HG02852 (cell line): ENCODE data around the gene HTR3B.

ENCODE experiments used
- ATAC-seq: cut with Tn5 transposase; IDR thresholded peaks from one replicate; pipeline ENCODE4 v1.9.1; 2021; ENCODE audit warnings: mild to moderate bottlenecking, moderate library complexity; ENCODE audit not compliant: unreplicated experiment

Gene HTR3B

DNA sequence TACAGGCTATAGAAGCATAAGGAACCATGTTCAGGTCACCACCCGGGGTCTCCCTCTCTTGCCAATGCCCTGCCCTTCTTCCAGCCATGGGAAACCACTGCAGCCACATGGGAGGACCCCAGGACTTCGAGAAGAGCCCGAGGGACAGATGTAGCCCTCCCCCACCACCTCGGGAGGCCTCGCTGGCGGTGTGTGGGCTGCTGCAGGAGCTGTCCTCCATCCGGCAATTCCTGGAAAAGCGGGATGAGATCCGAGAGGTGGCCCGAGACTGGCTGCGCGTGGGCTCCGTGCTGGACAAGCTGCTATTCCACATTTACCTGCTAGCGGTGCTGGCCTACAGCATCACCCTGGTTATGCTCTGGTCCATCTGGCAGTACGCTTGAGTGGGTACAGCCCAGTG is 84.8 kb downstream of the HTR3B start:
- ATAC-seq: no peak

DNA sequence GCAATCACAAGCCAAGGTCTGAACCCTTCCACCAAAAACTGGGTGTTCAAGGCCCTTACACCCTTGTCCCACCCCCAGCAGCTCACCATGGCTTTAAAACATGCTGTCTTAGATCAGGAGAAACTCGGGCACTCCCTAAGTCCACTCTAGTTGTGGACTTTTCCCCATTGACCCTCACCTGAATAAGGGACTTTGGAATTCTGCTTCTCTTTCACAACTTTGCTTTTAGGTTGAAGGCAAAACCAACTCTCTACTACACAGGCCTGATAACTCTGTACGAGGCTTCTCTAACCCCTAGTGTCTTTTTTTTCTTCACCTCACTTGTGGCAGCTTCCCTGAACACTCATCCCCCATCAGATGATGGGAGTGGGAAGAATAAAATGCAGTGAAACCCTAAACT is 85.3 kb downstream of the HTR3B start:
- no peak for ATAC-seq

DNA sequence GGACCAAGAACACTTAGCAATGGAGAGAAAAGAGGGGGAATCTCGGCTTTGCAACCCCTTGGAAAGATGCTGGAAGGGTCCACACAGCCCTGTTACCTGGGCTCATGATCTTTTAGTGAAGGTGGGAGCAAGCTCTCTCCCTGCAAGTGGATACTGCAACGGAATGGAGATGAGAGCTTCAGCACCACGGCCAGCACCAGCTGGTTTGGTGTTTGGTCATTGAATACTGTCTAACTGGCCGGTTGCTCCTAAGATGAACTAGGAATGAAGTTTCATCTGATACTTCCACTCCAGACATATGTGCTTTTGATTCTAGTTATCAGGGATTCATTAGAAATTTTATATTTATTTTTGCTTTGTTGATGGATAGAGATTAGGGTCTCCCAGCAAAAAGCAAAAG is 86.6 kb downstream of the HTR3B start:
- no peak for ATAC-seq

DNA sequence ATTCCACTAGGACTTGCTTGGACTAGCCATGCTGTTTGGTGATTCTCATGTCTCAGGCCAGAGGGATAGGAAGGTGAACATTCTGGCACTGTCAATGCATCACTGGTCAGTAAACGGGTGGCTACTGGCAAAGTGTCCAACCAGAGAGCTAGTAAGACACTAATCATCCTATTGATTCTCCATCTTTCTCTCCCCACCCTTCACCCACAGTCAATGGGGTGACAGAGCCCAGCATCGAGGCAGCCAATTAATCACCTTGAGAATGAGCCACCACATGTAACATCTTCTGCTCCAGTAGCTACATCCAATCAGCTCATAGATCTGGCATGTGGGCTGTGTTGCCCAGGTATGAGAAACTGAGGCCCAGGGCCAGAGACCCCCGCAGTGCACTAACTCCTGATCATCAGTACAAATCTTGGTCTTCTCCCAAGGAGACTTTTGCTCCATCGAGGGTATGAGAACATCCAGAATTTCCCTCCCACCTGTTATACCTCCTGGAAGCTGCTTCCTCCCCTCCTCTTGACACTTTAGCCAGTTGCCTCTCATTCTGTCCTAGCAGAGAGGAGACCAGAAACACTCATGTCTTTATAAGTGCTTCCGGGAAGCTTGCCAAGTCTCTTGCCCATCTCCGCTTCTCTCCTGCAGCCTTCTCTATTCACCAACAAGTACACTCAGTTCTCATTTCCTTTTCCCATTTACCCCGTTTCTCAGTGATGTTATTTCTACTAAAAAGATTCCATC is 87.3 kb downstream of the HTR3B start:
- ATAC-seq: no peak

DNA sequence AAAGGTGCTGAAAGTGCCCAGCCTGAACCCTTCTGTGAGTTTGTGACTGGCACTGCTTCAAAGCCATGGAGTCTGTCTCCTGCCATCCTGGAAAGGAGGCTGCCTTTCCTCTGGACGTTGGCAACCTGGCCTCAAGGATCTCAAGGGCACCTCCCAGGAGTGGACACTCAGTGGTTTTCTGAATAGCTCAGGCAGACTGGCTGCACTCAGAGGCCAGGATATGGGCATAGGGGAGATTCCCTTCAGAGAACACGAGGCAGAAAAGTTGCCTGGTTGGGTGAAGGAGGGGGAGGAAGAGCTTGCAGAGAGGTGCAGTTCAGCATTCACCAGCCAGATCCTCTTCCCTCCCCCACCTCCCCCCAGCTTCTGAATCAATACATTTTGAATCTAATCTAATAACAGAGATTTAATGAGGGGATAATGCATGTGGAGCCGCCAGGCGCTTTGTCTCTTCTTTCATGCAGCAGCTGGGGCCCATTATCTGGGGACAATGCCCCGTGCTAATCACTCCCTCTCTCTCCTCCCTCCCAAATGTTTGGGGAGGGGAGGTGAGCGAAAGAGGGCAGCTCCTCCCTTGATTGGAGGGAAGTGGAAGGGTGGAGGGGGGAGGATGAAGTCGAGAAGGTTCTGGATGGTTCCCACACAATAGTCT is 88.0 kb downstream of the HTR3B start:
- ATAC-seq: no peak

DNA sequence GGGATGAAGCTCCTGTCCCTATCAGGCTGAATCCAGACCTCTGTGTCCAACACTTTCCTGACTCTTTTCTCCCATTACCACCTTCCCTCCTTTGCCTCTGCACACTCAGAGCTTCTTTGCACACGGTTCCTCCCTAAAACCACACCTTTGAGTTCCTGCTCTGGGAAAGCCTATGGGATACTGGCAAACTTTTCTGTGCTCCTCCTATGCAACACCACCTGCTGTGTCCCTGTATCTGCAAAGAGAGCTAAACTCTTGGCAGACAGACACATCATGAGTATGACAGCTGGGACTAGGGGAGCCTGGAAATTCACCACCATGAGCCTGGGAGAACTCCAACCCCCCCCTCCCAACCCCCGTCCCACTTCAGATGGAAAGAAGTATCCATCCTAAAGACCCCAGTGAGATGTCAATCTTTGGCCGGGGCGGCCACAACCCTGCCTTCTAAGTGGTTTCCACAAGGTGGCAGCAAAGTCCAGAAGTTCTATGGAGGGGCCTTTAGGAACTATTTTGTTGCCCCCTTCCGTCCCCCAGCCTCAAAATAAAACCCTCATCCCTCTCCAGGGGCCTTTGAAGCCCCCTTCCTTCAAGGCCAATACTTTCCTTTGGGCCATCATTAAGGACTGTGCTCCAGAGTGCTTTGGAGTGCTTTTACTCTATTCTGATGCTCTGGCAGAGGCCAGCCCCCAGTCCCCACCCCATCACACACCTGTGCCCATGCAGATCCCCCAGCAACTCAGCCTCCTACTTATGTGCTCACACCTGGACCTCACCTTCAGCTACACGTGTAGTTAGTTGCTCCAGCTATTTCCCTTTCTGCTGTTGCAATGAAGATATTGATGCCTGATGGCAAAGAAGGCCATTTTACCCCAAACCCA is 89.7 kb downstream of the HTR3B start:
- ATAC-seq: no peak
